HUES48 (cell line): Measurements from ENCODE around the gene KNCN.

Experiments used
- H3K27ac ChIP-seq: one replicate; pipeline ENCODE4 v1.7.0; 2013; ENCODE audit warnings: low read depth, low read length, inconsistent platforms
- H3K27me3 ChIP-seq: 2 replicates; pipeline ENCODE4 v1.6.1; 2013; ENCODE audit warnings: mild to moderate bottlenecking, low read length; ENCODE audit not compliant: control insufficient read depth, insufficient read depth
- H3K36me3 ChIP-seq: 2 replicates; pipeline ENCODE4 v1.6.1; 2013; ENCODE audit warnings: low read length; ENCODE audit not compliant: control insufficient read depth, insufficient read depth
- H3K4me1 ChIP-seq: 2 replicates; pipeline ENCODE4 v1.6.1; 2013; ENCODE audit warnings: mild to moderate bottlenecking, low read length; ENCODE audit not compliant: control insufficient read depth, insufficient read depth
- H3K4me3 ChIP-seq: 2 replicates; pipeline ENCODE4 v1.5.1; 2013; ENCODE audit warnings: mild to moderate bottlenecking, low read depth, low read length
- H3K9ac ChIP-seq: 2 replicates; pipeline ENCODE4 v1.6.1; 2013; ENCODE audit warnings: mild to moderate bottlenecking, low read depth, low read length, moderate library complexity
- H3K9me3 ChIP-seq: 2 replicates; pipeline ENCODE4 v1.6.1; 2013; ENCODE audit warnings: low read length; ENCODE audit not compliant: control insufficient read depth, insufficient read depth

The KNCN gene

GRCh38 chr1:46568461-46568891 lies 17.0 kb upstream of the KNCN start:
- Histone ChIP-seq H3K27me3 (no peaks in the 10 kb centered on the region), H3K4me3 (no peak overlapping the region), H3K27ac (no peak overlapping the region), H3K9ac (no peak overlapping the region), H3K4me1 (peaks cover 11% of the 10 kb centered on the region; the same call in 1 of the 2 replicates), H3K36me3 (no peaks in the 10 kb centered on the region), H3K9me3 (no peaks in the 10 kb centered on the region)

- H3K4me1 ChIP-seq, result no peaks in the 10 kb centered on the region
Measured at GRCh38 chr1:46563341-46563740, 11.9 kb upstream of the KNCN start.

GRCh38 chr1:46562498-46562897 lies 11.1 kb upstream of the KNCN start:
- no peak overlapping the region for H3K4me3 ChIP-seq
- H3K27ac ChIP-seq, result no peak overlapping the region
- no peaks in the 10 kb centered on the region for H3K36me3 ChIP-seq
- H3K4me1 ChIP-seq, result no peaks in the 10 kb centered on the region
- H3K9ac ChIP-seq, result no peak overlapping the region
- no peaks in the 10 kb centered on the region for H3K27me3 ChIP-seq
- no peaks in the 10 kb centered on the region for H3K9me3 ChIP-seq

More at GRCh38 chr1:46563341-46563740, 11.9 kb upstream of the KNCN start:
- no peak overlapping the region for H3K9ac ChIP-seq
- H3K27me3 ChIP-seq, result no peaks in the 10 kb centered on the region
- no peaks in the 10 kb centered on the region for H3K9me3 ChIP-seq
- no peak overlapping the region for H3K4me3 ChIP-seq
- H3K36me3 ChIP-seq, result no peaks in the 10 kb centered on the region
- H3K27ac ChIP-seq, result no peak overlapping the region

GRCh38 chr1:46558966-46559365 lies 7.5 kb upstream of the KNCN start:
- no peaks in the 10 kb centered on the region for H3K4me1 ChIP-seq
- H3K9ac ChIP-seq, result no peak overlapping the region
- no peaks in the 10 kb centered on the region for H3K9me3 ChIP-seq
- H3K27me3 ChIP-seq, result no peaks in the 10 kb centered on the region
- H3K27ac ChIP-seq, result no peak overlapping the region
- no peaks in the 10 kb centered on the region for H3K36me3 ChIP-seq
- no peak overlapping the region for H3K4me3 ChIP-seq

- Histone ChIP-seq H3K27ac (no peak overlapping the region), H3K36me3 (no peaks in the 10 kb centered on the region), H3K9ac (no peak overlapping the region), H3K4me1 (no peaks in the 10 kb centered on the region), H3K4me3 (no peak overlapping the region), H3K9me3 (no peaks in the 10 kb centered on the region), H3K27me3 (no peaks in the 10 kb centered on the region)
Measured at GRCh38 chr1:46558141-46558963, 6.9 kb upstream of the KNCN start.

GRCh38 chr1:46557403-46557802 lies 6.0 kb upstream of the KNCN start:
- H3K27ac ChIP-seq, result no peak overlapping the region

GRCh38 chr1:46556822-46557221 lies 5.4 kb upstream of the KNCN start:
- no peak overlapping the region for H3K4me3 ChIP-seq
- no peaks in the 10 kb centered on the region for H3K4me1 ChIP-seq
- no peak overlapping the region for H3K27ac ChIP-seq
- no peak overlapping the region for H3K9ac ChIP-seq
- H3K36me3 ChIP-seq, result no peaks in the 10 kb centered on the region
- H3K9me3 ChIP-seq, result no peaks in the 10 kb centered on the region
- H3K27me3 ChIP-seq, result no peaks in the 10 kb centered on the region

More at GRCh38 chr1:46557403-46557802, 6.0 kb upstream of the KNCN start:
- Histone ChIP-seq H3K36me3 (no peaks in the 10 kb centered on the region), H3K9me3 (no peaks in the 10 kb centered on the region), H3K9ac (no peak overlapping the region), H3K4me1 (no peaks in the 10 kb centered on the region), H3K4me3 (no peak overlapping the region), H3K27me3 (no peaks in the 10 kb centered on the region)

- H3K4me1 ChIP-seq, result peaks cover under 1% of the 10 kb centered on the region; the same call in 1 of the 2 replicates
- H3K9me3 ChIP-seq, result no peaks in the 10 kb centered on the region
- H3K9ac ChIP-seq, result no peak overlapping the region
- H3K4me3 ChIP-seq, result no peak overlapping the region
- H3K27me3 ChIP-seq, result no peaks in the 10 kb centered on the region
- no peak overlapping the region for H3K27ac ChIP-seq
- H3K36me3 ChIP-seq, result no peaks in the 10 kb centered on the region
Measured at GRCh38 chr1:46555826-46556619, 4.6 kb upstream of the KNCN start.

GRCh38 chr1:46554597-46555381 lies 3.3 kb upstream of the KNCN start:
- H3K4me1 ChIP-seq, result peaks cover 7% of the 10 kb centered on the region
- no peak overlapping the region for H3K4me3 ChIP-seq
- H3K9me3 ChIP-seq, result no peaks in the 10 kb centered on the region
- no peaks in the 10 kb centered on the region for H3K27me3 ChIP-seq
- no peak overlapping the region for H3K27ac ChIP-seq
- no peaks in the 10 kb centered on the region for H3K36me3 ChIP-seq
- no peak overlapping the region for H3K9ac ChIP-seq

GRCh38 chr1:46554236-46554596 lies 2.8 kb upstream of the KNCN start:
- H3K36me3 ChIP-seq, result no peaks in the 10 kb centered on the region
- H3K4me1 ChIP-seq, result peaks cover 7% of the 10 kb centered on the region
- no peak overlapping the region for H3K9ac ChIP-seq
- H3K27me3 ChIP-seq, result no peaks in the 10 kb centered on the region
- no peak overlapping the region for H3K4me3 ChIP-seq
- H3K27ac ChIP-seq, result no peak overlapping the region
- no peaks in the 10 kb centered on the region for H3K9me3 ChIP-seq
